DMS53 (cell line): ENCODE measurements around the gene OR1L6.

Source experiments
- DNase-seq: peaks from one replicate; lab custom pipeline; 2025; lab: John Stamatoyannopoulos, UW

Gene OR1L6

DNA sequence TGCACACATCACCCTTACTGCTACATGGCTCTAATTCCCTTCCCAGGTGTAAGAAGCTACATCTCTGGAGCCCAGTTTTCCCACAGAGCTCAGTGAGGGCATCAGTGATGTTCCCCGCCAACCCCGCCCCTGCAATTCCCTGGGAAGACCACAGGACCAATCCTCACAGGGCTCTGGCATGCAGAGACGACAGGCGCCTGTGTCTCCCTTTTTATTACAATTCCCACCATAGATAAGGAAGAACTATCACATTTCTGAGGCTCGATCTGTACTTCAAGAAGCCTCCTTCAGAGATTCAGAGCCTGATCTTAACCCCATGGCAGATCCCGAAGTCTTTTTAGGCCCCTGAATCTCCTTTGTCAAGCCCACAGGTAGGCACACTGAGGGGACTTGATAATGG, at the start of gene OR1L6:
Gene OR1L6, plus strand, starts transcription at position 301 of the 400 bp plus-strand sequence. CDS start 7,545 bp downstream, outside the sequence.
- no peak for DNase-seq

DNA sequence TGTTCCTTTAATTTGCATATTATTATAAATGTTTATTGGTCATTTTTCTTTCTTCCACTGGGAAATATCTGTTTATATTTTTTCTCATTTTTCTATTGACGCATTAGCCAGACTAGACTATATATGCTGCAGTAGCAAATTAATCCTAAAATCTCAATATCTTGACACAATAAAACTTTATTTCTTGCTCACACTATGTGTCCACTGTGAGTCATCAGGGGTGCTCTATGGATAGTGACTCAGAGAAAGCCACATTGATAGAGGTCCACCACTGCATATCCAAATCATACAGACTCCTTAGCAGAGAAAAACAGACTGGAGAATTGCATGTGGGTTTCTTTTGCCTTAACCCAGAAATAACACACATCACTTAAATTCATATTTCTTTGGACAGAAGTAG, 46.4 kb upstream of the OR1L6 start:
- no peak for DNase-seq

GRCh38 chr9:122718038-122718437, 24.1 kb upstream of the OR1L6 start:
- DNase-seq = no peak

- no peak for DNase-seq
These were observed 22.9 kb upstream of the OR1L6 start for GRCh38 chr9:122719218-122719617.

DNA sequence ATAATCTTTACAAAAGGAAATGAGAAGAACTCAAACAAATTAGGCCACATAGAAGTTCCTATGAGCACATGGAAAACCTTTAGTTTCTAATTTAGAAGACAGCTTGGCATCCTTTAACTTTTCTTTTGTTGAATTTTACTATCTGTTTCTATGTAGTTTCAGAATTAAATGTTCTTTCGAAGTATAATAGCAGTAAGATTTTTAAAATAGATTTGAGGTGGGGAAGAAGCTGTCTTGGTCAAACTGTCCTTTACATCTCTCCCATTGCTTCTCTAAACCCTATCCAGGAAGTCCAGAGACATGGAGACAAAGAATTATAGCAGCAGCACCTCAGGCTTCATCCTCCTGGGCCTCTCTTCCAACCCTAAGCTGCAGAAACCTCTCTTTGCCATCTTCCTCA, 18.4 kb upstream of the OR1L6 start, which contains the start of gene OR1L4:
Gene OR1L4, plus strand, starts transcription at position 301 of the 400 bp plus-strand sequence. Its CDS starts 0 bp downstream, at position 301.
- no peak for DNase-seq

DNA sequence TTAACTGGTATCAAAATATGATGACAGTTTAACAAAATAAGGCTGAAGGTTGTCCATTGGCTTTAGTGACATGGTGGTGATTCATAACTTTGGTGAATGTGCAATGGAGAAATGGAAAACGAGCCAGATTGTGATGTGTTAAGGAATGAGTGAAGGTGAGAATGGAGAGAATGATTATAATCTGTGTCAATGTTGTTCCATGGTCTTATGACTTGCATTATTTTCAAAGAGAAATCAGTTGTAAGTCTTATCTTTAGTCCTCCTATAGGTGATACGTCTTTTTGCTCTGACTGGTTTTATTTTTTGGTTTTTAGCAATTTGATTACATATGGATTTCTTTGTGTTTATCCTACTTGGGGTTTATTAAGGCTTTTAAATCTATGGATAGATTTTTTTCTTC, 12.7 kb downstream of the OR1L6 start:
- DNase-seq = no peak

DNA sequence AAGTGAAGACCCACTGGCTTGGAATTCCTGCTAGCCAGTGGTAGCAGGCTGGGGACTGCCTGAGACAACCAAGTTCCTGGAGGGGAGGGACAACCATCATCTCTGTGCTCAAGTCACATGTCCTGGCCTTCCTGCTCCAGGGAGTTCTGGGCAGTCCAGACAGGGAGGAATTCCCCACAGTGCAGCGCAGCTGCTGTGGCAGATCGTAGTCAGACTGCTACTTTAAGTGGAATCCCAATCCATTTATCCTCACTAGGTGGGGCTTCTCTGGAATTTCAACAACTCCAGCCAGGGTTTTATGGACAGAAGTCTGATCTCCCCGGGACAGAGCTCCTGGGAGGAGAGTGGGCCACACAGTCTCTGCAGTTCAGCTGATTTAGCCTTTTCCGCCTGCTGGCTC, 25.7 kb downstream of the OR1L6 start:
- no peak for DNase-seq

DNA sequence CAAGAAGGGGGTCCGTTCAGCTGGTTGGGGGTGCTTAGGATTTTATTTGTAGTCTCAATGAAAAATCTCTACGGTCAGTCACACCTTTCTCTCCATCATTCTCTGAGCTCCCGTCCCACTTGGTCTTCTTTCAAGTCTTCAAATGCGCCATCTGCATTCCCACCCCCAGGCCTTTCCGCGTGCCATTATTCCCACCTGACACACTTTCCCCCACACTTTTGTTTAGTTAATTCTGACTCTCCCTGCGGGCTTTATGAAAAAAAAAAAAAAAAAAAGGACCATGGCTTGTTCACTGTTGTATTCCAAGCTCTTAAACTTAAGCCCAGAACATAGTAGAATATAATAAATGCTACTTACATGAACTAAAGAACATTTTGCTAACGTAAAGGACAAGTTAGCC, 34.9 kb downstream of the OR1L6 start:
- DNase-seq = no peak

- DNase-seq = no peak
These were observed 36.0 kb downstream of the OR1L6 start for GRCh38 chr9:122777935-122778627.

DNA sequence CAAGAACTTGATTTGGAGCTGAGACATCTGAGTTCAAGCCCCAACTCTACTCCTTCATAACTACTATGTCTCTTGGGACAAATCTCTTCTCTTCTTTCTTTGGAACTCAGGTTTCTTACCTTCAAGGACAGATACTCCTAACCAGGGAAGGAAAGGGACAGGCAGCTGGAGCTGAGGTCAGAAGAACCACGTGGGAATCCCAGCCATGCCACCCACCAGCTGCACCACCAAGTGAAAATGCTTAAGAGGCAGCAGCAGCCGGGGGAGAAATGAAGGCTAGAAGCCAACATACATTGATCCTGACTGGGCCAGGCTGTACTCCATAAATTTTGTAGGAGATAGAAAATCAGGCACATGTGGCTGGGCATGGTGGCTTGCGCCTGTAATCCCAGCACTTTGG, 37.1 kb downstream of the OR1L6 start:
- DNase-seq = no peak

DNA sequence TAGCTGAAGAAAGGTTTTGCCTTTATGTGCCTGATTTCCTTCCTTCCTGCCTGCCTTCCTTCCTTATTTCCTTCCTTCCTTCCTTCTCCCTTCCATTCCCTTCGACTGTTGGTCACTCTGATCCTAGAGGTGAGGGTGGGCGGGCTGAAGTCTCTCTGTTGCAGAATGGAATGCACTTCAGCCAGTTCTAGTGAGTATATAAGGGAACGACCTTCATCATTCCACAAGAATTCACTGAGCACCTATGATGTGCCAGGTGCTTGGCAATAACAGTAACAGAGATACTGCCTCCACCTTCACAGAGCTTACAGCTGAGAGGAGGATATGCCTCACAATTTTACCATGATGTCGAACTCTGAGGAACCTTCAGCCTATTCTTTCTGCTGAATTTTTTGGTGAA, 37.9 kb downstream of the OR1L6 start:
- DNase-seq = no peak

DNA sequence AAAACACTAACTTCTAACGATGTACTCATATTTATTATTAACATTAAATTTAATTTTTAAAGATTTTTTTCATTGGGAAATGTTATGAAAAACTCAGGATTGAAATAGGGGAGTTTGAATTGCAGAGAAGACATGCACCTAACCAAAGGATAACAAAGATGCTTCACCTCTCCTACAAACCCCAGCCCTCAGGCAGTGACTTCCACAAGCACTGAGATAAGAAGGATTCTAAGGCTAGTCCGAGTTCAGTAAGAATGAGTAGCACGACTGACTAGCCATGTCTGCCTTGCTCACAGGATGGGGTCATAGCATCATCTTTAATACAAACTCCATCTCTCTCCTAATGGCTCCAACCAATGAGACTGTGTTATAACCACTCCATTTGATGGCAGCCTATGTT, 39.6 kb downstream of the OR1L6 start:
- DNase-seq = no peak

DNA sequence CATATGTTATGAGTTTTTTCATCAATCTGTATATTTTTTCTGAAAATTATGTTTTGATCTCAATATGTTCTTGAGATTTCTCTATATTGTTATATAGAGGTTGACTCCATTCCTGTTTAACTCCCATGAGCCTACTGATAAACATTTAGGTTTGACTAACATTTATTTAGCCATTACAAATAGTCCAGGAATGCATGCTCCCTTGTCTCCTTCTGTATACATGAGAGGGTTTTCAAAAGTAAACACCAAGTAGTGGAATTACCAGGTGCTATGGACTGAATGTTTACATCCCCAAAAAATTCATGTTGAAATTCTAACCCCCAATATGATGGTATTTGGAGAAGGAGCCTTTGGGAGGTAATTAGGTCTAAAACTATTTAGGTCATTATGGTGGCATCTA, 43.2 kb downstream of the OR1L6 start:
- no peak for DNase-seq

- DNase-seq = no peak
These were observed 44.2 kb downstream of the OR1L6 start for GRCh38 chr9:122786338-122786737.

GRCh38 chr9:122788831-122789230, 46.7 kb downstream of the OR1L6 start, which contains the start of gene OR5C1:
TSS of gene OR5C1 (plus strand) at chr9:122788933. CDS start at chr9:122788933, 0 bp downstream.
- no peak for DNase-seq

GRCh38 chr9:122789256-122790046, 47.3 kb downstream of the OR1L6 start:
- DNase-seq = no peak

DNA sequence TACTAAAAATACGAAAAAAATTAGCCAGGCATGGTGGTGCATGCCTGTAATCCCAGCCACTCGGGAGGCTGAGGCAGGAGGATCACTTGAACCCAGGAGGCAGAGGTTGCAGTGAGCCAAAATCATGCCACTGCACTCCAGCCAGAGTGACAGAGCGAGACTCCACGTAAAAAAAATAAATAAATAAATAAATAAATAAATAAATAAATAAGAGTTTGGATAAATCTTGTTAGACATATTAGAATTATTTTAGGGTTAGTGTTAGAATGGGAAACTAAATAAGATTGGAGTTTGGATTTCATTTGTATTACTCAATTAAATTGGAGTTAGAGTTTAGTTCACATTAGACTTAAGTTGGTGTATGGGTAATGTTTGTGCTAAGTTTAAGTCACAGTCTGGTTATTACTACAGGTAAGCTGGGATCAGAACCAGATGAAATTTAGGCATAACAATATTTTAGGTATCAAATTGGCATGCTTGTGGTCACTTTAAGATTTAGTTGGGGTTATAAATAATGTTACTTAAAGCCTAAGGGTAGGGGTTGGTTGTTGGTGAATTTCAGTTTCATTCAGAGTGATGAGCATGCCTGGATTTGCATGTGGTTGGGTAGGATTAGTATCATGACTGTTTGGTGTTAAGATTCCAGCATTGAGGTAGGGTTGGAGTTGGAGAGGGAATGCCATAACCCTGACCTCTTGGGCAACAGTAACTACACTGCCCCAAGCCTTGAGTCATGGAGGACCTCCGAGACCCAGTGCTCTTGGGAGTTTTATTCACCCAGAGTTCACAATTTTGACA, 50.0 kb downstream of the OR1L6 start:
- DNase-seq = no peak

GRCh38 chr9:122797316-122798063, 55.4 kb downstream of the OR1L6 start:
- peak; percentile 18 for DNase-seq
